ENCODE measurements around the gene ARL8B.

DNA sequence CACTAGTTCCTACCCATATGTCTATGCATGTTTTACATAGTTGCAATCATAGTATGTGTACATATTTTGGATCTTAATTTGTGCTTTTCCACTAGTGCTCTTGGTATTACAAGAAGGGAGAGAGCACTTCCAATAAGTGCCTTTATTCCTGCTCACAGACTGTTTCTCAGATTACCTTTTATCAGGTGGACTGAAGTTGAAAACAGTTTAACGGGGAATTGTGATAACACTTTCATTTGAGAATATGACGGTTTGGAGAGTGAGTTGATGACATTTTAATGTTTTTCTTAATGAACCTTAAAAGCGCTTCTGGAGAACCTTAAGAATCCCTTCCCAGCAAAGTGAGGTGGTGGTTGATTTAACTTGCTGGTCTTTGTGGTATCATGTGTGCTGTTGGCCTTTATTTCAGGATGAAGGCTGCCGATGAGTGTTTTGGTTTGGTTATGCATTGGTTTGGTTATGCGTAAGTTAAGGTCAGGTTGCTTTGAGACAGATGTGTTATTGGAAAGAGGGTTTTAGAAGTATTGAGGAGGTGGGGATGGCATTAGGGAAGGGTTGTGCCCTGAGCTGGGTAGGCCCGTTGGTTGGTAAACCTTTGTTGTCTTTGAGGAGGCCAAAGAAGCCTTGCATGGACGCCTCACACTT, 68.2 kb downstream of the ARL8B start:
- TF ChIP-seq FOXP2 (optimal IDR thresholded peaks at IDR 0.05; ENCODE audit: control extremely low read depth, extremely low read length, insufficient read depth) (no peak), EZH2 (IDR thresholded peaks at IDR 0.05) (no peak), POLR2AphosphoS5 (IDR thresholded peaks at IDR 0.05; ENCODE audit: borderline replicate concordance, low read depth, low read length) (no peak)

Data from SK-N-MC (cell line).